ENCODE results near the gene DENND1A.

Gene DENND1A

GRCh38 chr9:123495731-123496130, 434.2 kb downstream of the DENND1A start:
- DNase-seq (ENCODE audit: low read depth in 2 of 2) = no peak

GRCh38 chr9:123493627-123494026, 436.3 kb downstream of the DENND1A start:
- DNase-seq (ENCODE audit: low read depth in 2 of 2) = no peak

- no peak for DNase-seq (ENCODE audit: low read depth in 2 of 2)
Measured at GRCh38 chr9:123490688-123491087, 439.2 kb downstream of the DENND1A start.

GRCh38 chr9:123488722-123489321, 441.1 kb downstream of the DENND1A start:
- DNase-seq (ENCODE audit: low read depth in 2 of 2) = no peak

- no peak for DNase-seq (ENCODE audit: low read depth in 2 of 2)
Measured at GRCh38 chr9:123487944-123488548, 441.9 kb downstream of the DENND1A start.

GRCh38 chr9:123486431-123486830, 443.5 kb downstream of the DENND1A start:
- DNase-seq (ENCODE audit: low read depth in 2 of 2) = no peak

GRCh38 chr9:123485216-123485615, 444.7 kb downstream of the DENND1A start:
- no peak for DNase-seq (ENCODE audit: low read depth in 2 of 2)

- no peak for DNase-seq (ENCODE audit: low read depth in 2 of 2)
Measured at GRCh38 chr9:123484130-123484529, 445.8 kb downstream of the DENND1A start.

- no peak for DNase-seq (ENCODE audit: low read depth in 2 of 2)
Measured at GRCh38 chr9:123483191-123483803, 446.6 kb downstream of the DENND1A start.

GRCh38 chr9:123482295-123482968, 447.5 kb downstream of the DENND1A start:
- no peak for DNase-seq (ENCODE audit: low read depth in 2 of 2)

GRCh38 chr9:123481209-123481865, 448.6 kb downstream of the DENND1A start:
- DNase-seq (ENCODE audit: low read depth in 2 of 2) = no peak

- DNase-seq (ENCODE audit: low read depth in 2 of 2) = no peak
Measured at GRCh38 chr9:123480791-123481190, 449.1 kb downstream of the DENND1A start.

- DNase-seq (ENCODE audit: low read depth in 2 of 2) = no peak
Measured at GRCh38 chr9:123480096-123480495, 449.8 kb downstream of the DENND1A start.

- DNase-seq (ENCODE audit: low read depth in 2 of 2) = no peak
Measured at GRCh38 chr9:123478967-123479602, 450.8 kb downstream of the DENND1A start.

GRCh38 chr9:123478160-123478559, 451.8 kb downstream of the DENND1A start:
- no peak for DNase-seq (ENCODE audit: low read depth in 2 of 2)

GRCh38 chr9:123475407-123475806, 454.5 kb downstream of the DENND1A start:
- no peak for DNase-seq (ENCODE audit: low read depth in 2 of 2)

- no peak for DNase-seq (ENCODE audit: low read depth in 2 of 2)
Measured at GRCh38 chr9:123472862-123473614, 456.9 kb downstream of the DENND1A start.

GRCh38 chr9:123471843-123472570, 457.9 kb downstream of the DENND1A start:
- no peak for DNase-seq (ENCODE audit: low read depth in 2 of 2)

GRCh38 chr9:123470991-123471770, 458.7 kb downstream of the DENND1A start:
- no peak for DNase-seq (ENCODE audit: low read depth in 2 of 2)

Data from activated CD8-positive, alpha-beta memory T cell treated with anti-CD3 and anti-CD28 coated beads for 4 hours (primary cell).